Transverse colon (tissue), 3 donors: Measurements from ENCODE around the gene NFKBIE.

ENCODE experiments used
- CTCF ChIP-seq, 5 experiments: fragments of 200-600 bp in 3 of 5; fragments of 450-650 bp in 2 of 5; sonication (generic) in 3 of 5; IDR thresholded peaks; 1 replicate in 2 of 5; 2 replicates in 3 of 5; pipeline ENCODE4 v1.5.1; 2016 to 2017; ENCODE audit warnings: antibody characterized with exemption in 5 of 5, inconsistent platforms in 3 of 5, mild to moderate bottlenecking in 2 of 5, moderate library complexity in 1 of 5
- POLR2A ChIP-seq: fragments of 450-650 bp; IDR thresholded peaks from one replicate; pipeline ENCODE4 v1.6.1; 2016; ENCODE audit warnings: antibody characterized with exemption, mild to moderate bottlenecking, moderate library complexity

GRCh38 chr6:44216677-44217331 is 48.5 kb downstream of the NFKBIE start, which contains the start of gene MYMX:
- TF ChIP-seq CTCF (IDR thresholded peaks at IDR 0.05) (no peak), POLR2A (no peak)
